Hematopoietic multipotent progenitor cell treated with erythropoietin and hydrocortisone succinate and interleukin-3 and kit ligand, for 15 days (in vitro differentiated cells): ENCODE results near the gene RFXAP.
A peak's percentile ranks its signal among the peaks of the same experiment; 100 is the strongest.
"Not testable (repeated sequence)": the region's sequence is repeated elsewhere in the genome, so short reads cannot be mapped to it uniquely, and the experiment has no call there.

Experiments
- DNase-seq: peaks from one replicate; pipeline ENCODE4 v3.0.0-alpha.2; 2015; ENCODE audit warnings: low spot score

Gene RFXAP

GRCh38 chr13:36818804-36819738 is at the start of gene RFXAP:
Gene RFXAP, plus strand, starts transcription at chr13:36819222. Its CDS starts 136 bp downstream, at chr13:36819358.
- peak; percentile 93 for DNase-seq

- DNase-seq: no peak
These were observed 49.5 kb upstream of the RFXAP start for GRCh38 chr13:36769545-36769944.

- no peak for DNase-seq
These were observed 48.3 kb upstream of the RFXAP start for GRCh38 chr13:36770741-36771140.

DNA sequence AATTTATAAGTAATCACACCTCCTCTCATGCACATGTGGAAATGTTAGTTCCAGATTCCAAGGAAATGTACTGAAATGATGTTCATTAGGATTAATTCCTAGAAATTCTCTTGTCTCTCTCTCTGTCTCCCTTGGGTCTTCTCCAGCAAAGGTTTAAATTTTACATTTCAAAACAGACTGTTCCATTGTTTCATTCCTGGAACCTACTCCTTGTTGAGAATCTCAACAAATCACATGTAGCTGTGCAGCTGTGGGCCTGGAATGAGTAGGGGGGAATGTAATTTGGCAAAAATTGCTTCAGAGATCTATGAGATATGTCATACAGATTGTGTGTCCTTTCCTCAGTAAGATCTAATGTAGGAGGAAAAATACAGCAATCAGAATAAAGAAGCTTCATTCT is 46.2 kb upstream of the RFXAP start:
- DNase-seq: no peak

DNA sequence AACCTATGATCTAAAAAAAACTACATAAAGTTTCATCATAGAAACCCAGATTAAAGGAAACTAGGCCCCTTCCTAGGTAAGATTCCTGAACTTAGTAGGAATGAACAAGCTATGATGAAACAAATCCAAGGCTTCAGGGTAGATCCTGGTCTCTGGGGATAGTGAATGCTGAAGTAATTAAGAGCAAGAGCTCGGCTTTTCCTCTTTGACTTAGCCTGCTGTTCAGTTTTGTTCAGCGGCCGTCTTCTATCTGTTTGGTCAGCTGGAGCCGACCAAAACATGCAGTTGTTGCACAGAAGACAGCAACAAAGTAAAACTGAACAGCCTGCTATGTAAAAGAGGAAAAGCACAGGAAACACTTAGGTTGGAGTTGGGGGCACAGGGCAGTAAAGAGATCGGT is 44.1 kb upstream of the RFXAP start:
- no peak for DNase-seq

GRCh38 chr13:36776175-36776574 is 42.8 kb upstream of the RFXAP start:
- DNase-seq: no peak

GRCh38 chr13:36778083-36778671 is 40.8 kb upstream of the RFXAP start:
- no peak for DNase-seq

- no peak for DNase-seq
These were observed 35.1 kb upstream of the RFXAP start for GRCh38 chr13:36783890-36784289.

DNA sequence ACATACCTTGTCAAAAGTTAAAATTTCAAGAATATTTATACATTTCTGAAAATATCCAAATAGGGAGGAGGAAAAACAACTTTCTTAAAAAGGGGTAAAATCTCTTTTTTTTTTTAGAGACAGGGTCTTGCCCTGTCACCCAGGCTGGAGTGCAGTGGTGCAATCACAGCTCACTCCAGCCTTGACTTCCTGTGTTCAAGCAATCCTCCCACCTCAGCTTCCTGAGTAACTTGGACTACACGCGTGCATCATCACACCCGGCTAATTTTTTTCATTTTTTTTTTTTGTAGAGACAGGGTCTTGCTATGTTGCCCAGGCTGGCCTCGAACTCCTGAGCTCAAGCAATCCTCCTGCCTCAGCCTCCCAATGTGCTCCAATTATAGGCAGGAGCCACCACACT is 32.8 kb upstream of the RFXAP start:
- not testable (repeated sequence) for DNase-seq

- DNase-seq: no peak
These were observed 31.8 kb upstream of the RFXAP start for GRCh38 chr13:36787181-36787580.

DNA sequence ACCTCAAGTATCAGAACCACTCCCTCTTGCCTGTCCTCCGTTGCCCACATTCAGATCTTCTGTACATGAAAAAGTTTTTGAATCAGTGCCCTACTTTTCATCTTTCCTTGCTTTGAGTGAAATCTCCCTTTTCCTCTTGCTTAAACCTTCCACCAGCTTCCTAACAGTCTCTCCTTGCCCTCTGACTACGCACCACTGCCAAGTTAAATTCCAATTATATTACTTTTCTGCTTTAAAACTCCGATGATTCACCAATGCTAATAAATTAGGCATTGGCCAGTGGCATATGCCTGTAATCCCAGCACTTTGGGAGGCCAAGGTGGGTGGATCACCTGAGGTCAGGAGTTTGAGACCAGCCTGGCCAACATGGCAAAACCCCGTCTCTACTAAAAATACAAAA is 30.7 kb upstream of the RFXAP start:
- no peak for DNase-seq

DNA sequence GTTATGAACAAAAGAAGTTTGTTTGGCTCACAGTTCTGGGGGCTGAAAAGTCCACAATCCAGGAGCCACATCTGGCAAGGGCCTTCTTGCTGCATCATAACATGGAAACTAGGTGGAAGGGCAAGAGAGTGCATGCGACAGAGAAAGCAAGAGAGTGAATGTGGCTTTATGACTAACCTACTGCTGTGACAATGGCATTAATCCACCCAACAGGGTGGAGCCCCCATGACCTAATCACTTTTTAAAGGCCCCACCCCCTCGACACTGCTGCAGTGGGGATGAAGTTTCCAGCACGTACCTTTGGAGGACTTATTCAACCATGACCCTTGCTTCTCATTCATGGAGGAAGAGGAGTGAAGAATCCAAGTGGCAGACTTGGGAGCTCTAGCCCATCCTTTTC is 30.0 kb upstream of the RFXAP start:
- DNase-seq: no peak

DNA sequence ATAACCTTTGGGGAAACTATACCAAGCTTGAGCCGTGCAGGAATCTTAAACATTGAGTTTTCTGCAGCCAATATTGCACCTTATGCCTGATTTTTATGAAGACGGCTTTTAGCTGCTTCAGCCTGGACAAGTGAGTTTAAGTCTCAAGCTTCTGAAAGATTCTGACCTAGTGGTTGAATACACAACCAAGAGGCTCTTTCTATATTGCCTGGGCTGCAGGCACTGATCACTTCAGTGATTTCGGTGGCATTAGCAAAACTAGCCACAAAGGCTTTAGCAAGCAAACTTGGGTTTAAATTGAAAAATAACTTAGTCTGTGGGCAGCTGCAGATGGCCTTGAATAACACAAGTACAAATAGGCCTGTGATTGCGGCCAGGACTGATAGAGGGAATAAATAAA is 29.3 kb upstream of the RFXAP start:
- DNase-seq: no peak

DNA sequence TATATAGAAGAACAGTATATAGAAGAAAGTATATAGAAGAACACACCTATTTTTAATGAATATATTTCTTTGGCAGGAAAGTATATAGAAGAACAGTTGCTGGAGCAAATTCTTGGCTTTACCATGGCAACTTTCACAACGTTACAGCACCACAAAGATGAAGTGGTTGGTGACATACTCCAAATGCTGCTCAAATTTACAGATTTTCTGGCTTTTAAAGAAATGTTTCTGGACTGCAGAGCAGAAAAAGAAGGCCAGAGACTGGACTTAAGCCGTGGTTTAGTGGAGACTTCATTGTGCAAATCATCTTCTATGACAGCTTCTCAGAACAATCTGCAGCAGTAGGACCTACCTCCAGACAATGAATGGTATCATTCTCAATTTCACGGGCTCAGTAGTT is 24.3 kb upstream of the RFXAP start:
- DNase-seq: no peak

- no peak for DNase-seq
These were observed 23.6 kb upstream of the RFXAP start for GRCh38 chr13:36795463-36795862.

DNA sequence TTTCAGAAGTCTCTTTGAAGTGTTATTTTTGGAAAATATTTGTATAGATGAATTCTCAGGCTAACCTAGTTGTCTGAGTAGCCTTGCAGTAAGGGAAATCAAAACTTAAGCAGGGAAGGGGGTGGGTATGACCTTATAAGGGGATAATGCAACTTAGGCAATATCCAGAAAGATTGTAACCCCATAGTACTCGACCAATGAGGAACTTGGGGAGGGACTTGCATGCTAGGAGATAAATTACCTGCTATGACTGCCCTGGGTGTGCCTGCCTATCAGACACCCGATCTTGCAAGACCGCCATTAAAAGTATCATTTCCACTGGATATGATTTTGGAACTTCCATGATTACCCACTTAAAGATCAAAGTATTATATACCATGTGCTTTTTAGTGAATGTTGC is 23.0 kb upstream of the RFXAP start:
- no peak for DNase-seq

- no peak for DNase-seq
These were observed 18.0 kb upstream of the RFXAP start for GRCh38 chr13:36801035-36801434.

- DNase-seq: no peak
These were observed 14.4 kb upstream of the RFXAP start for GRCh38 chr13:36804588-36804987.

GRCh38 chr13:36806102-36806501 is 12.9 kb upstream of the RFXAP start:
- no peak for DNase-seq

DNA sequence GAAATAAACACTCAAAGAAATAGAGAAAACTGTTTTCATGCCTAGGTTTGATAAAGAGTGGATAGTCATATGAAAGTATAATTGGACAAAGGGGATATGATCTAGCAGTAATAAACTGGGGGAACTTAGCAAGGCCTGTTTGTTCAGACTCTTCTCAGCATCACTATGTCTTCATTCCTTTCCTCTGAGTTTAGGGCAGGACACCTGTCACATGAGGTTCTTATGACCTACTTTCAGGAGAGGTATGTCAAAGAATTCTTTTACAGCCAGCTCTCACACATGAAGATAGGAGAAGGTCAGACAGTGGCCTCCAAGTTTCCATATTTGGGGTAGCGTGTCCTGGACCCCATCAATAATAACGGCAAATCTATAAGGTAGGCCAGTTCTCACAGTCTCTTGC is 11.4 kb upstream of the RFXAP start:
- DNase-seq: no peak

DNA sequence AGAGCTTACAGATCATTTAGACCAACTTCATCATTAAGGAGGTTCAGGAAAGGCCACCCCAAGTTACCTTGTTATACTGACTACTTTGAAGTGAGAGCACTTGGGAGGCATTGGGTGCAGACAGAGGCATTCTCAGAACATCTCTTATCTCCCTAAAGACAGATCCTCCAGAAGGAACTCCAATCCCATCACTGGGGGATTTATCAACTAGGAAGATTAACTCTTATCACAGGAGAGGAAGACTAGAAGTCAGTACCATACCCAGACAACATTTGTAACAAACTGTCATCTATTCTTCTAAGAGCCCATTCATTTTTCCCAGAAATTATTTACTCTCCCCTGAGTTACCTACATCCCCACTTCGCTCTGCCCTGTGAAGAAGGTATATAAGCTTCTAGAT is 5.8 kb upstream of the RFXAP start:
- no peak for DNase-seq

GRCh38 chr13:36814465-36814864 is 4.6 kb upstream of the RFXAP start:
- peak; percentile 66 for DNase-seq

DNA sequence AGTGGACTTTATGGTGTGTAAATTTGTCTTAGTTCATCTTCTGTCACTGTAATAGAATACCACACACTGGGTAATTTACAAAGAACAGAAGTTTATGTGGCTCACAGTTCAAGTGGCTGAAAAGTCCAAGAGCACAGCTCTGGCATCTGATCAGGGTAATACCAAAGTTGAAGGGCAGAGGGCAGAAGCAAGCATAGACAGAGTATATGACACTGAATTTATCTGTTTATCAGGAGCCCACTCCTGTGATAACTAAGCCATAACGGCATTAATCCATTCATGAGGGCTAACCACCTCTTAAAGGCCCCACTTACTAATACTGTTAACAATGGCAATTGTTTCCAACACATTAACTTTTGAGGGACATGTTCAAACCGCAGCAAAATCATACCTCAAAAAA is 4.0 kb upstream of the RFXAP start:
- DNase-seq: peak; percentile 44
